ENCODE data around the gene IL17C. TPM values are rescaled to one million over a fixed set of nuclear protein-coding genes. Genes with fewer than 3 reads are reported as not detected.

Gene IL17C
- total RNA-seq, 3 donors from 2014 or later = not detected

GRCh38 chr16:88628512-88628974 is 9.8 kb upstream of the IL17C start:
- ATAC-seq (no peak), DNase-seq (no peak)
- H3K9me3 Mint-ChIP-seq = no peaks in the 10 kb centered on the region
- H3K4me3 Mint-ChIP-seq = no peak overlapping the region
- H3K4me1 Mint-ChIP-seq (ENCODE audit: low read depth) = peaks cover 10% of the 10 kb centered on the region
- H3K36me3 Mint-ChIP-seq (ENCODE audit: insufficient read depth) = peaks cover 29% of the 10 kb centered on the region
- no peaks in the 10 kb centered on the region for H3K27me3 Mint-ChIP-seq (ENCODE audit: low read depth)

- H3K27me3 Mint-ChIP-seq (ENCODE audit: low read depth) = no peaks in the 10 kb centered on the region
- DNase-seq (no peak), ATAC-seq (no peak)
- H3K9me3 Mint-ChIP-seq = no peaks in the 10 kb centered on the region
- H3K4me3 Mint-ChIP-seq = no peak overlapping the region
- H3K36me3 Mint-ChIP-seq (ENCODE audit: insufficient read depth) = peaks cover 26% of the 10 kb centered on the region
- H3K4me1 Mint-ChIP-seq (ENCODE audit: low read depth) = peaks cover 13% of the 10 kb centered on the region
Observed at GRCh38 chr16:88629835-88630234, 8.5 kb upstream of the IL17C start.

- H3K4me1 Mint-ChIP-seq (ENCODE audit: low read depth) = peaks cover 15% of the 10 kb centered on the region
- DNase-seq (no peak), ATAC-seq (no peak)
- H3K36me3 Mint-ChIP-seq (ENCODE audit: insufficient read depth) = peaks cover 24% of the 10 kb centered on the region
- H3K4me3 Mint-ChIP-seq = no peak overlapping the region
- H3K27me3 Mint-ChIP-seq (ENCODE audit: low read depth) = no peaks in the 10 kb centered on the region
- no peaks in the 10 kb centered on the region for H3K9me3 Mint-ChIP-seq
Observed at GRCh38 chr16:88630433-88630832, 7.9 kb upstream of the IL17C start.

GRCh38 chr16:88630941-88631340 is 7.4 kb upstream of the IL17C start:
- DNase-seq (no peak), ATAC-seq (no peak)
- Mint-ChIP-seq H3K4me3 (no peak overlapping the region), H3K27me3 (ENCODE audit: low read depth) (no peaks in the 10 kb centered on the region), H3K9me3 (no peaks in the 10 kb centered on the region), H3K36me3 (ENCODE audit: insufficient read depth) (peaks cover 22% of the 10 kb centered on the region), H3K4me1 (ENCODE audit: low read depth) (peaks cover 16% of the 10 kb centered on the region)

GRCh38 chr16:88631384-88631783 is 7.0 kb upstream of the IL17C start:
- ATAC-seq (no peak), DNase-seq (no peak)
- H3K4me1 Mint-ChIP-seq (ENCODE audit: low read depth) = peaks cover 20% of the 10 kb centered on the region
- no peak overlapping the region for H3K4me3 Mint-ChIP-seq
- H3K9me3 Mint-ChIP-seq = no peaks in the 10 kb centered on the region
- no peaks in the 10 kb centered on the region for H3K27me3 Mint-ChIP-seq (ENCODE audit: low read depth)
- H3K36me3 Mint-ChIP-seq (ENCODE audit: insufficient read depth) = peaks cover 22% of the 10 kb centered on the region

- Mint-ChIP-seq H3K4me1 (ENCODE audit: low read depth) (peaks cover 22% of the 10 kb centered on the region), H3K4me3 (no peak overlapping the region), H3K27me3 (ENCODE audit: low read depth) (no peaks in the 10 kb centered on the region), H3K9me3 (no peaks in the 10 kb centered on the region), H3K36me3 (ENCODE audit: insufficient read depth) (peaks cover 18% of the 10 kb centered on the region)
- ATAC-seq (no peak), DNase-seq (no peak)
Observed at GRCh38 chr16:88631920-88632586, 6.3 kb upstream of the IL17C start.

- ATAC-seq (no peak), DNase-seq (no peak)
- H3K36me3 Mint-ChIP-seq (ENCODE audit: insufficient read depth) = peaks cover 14% of the 10 kb centered on the region
- H3K4me3 Mint-ChIP-seq = no peak overlapping the region
- H3K4me1 Mint-ChIP-seq (ENCODE audit: low read depth) = peaks cover 27% of the 10 kb centered on the region
- no peaks in the 10 kb centered on the region for H3K27me3 Mint-ChIP-seq (ENCODE audit: low read depth)
- H3K9me3 Mint-ChIP-seq = no peaks in the 10 kb centered on the region
Observed at GRCh38 chr16:88632587-88632930, 5.8 kb upstream of the IL17C start.

- peak; percentile 28 to 44 for ATAC-seq
- Mint-ChIP-seq H3K36me3 (ENCODE audit: insufficient read depth) (peaks cover 13% of the 10 kb centered on the region), H3K9me3 (no peaks in the 10 kb centered on the region), H3K4me1 (ENCODE audit: low read depth) (peaks cover 37% of the 10 kb centered on the region), H3K4me3 (peak overlapping the region; percentile 76), H3K27me3 (ENCODE audit: low read depth) (no peaks in the 10 kb centered on the region)
- peak; percentile 43 for DNase-seq
Observed at GRCh38 chr16:88633684-88634140, 4.7 kb upstream of the IL17C start.

GRCh38 chr16:88634141-88634993 is 4.0 kb upstream of the IL17C start:
- Mint-ChIP-seq H3K4me3 (peak overlapping the region; percentile 76), H3K27me3 (ENCODE audit: low read depth) (no peaks in the 10 kb centered on the region), H3K9me3 (no peaks in the 10 kb centered on the region), H3K36me3 (ENCODE audit: insufficient read depth) (peaks cover 12% of the 10 kb centered on the region), H3K4me1 (ENCODE audit: low read depth) (peaks cover 40% of the 10 kb centered on the region)
- ATAC-seq (peak; percentile 27 to 29), DNase-seq (peak; percentile 43)

- DNase-seq (no peak), ATAC-seq (no peak)
- Mint-ChIP-seq H3K9me3 (no peaks in the 10 kb centered on the region), H3K4me1 (ENCODE audit: low read depth) (peaks cover 43% of the 10 kb centered on the region), H3K27me3 (ENCODE audit: low read depth) (peaks cover 3% of the 10 kb centered on the region), H3K4me3 (peak overlapping the region; percentile 66), H3K36me3 (ENCODE audit: insufficient read depth) (peaks cover 7% of the 10 kb centered on the region)
Observed at GRCh38 chr16:88634994-88635670, 3.2 kb upstream of the IL17C start.

GRCh38 chr16:88635671-88636319 is 2.6 kb upstream of the IL17C start:
- Mint-ChIP-seq H3K27me3 (ENCODE audit: low read depth) (peaks cover 7% of the 10 kb centered on the region), H3K4me3 (peak overlapping the region; percentile 65), H3K36me3 (ENCODE audit: insufficient read depth) (peaks cover 7% of the 10 kb centered on the region), H3K4me1 (ENCODE audit: low read depth) (peaks cover 46% of the 10 kb centered on the region), H3K9me3 (no peaks in the 10 kb centered on the region)
- ATAC-seq (no peak), DNase-seq (no peak)

- peaks cover 46% of the 10 kb centered on the region for H3K4me1 Mint-ChIP-seq (ENCODE audit: low read depth)
- peak in 1 of 2 donors; percentile 0 for ATAC-seq
- peaks cover 4% of the 10 kb centered on the region for H3K36me3 Mint-ChIP-seq (ENCODE audit: insufficient read depth)
- no peak overlapping the region for H3K4me3 Mint-ChIP-seq
- H3K27me3 Mint-ChIP-seq (ENCODE audit: low read depth) = peaks cover 7% of the 10 kb centered on the region
- DNase-seq = no peak
- H3K9me3 Mint-ChIP-seq = no peaks in the 10 kb centered on the region
Observed at GRCh38 chr16:88636488-88637265, 1.7 kb upstream of the IL17C start.

GRCh38 chr16:88639231-88640038 is 1.1 kb downstream of the IL17C start:
- peaks cover 7% of the 10 kb centered on the region for H3K27me3 Mint-ChIP-seq (ENCODE audit: low read depth)
- no peaks in the 10 kb centered on the region for H3K9me3 Mint-ChIP-seq
- ATAC-seq (no peak), DNase-seq (no peak)
- H3K36me3 Mint-ChIP-seq (ENCODE audit: insufficient read depth) = peaks cover 2% of the 10 kb centered on the region
- H3K4me3 Mint-ChIP-seq = no peak overlapping the region
- H3K4me1 Mint-ChIP-seq (ENCODE audit: low read depth) = peaks cover 36% of the 10 kb centered on the region
